ENCODE measurements around the gene BRD3. TPM values are rescaled to one million over a fixed set of nuclear protein-coding genes. Genes with fewer than 3 reads are reported as not detected.
"Not testable (repeated sequence)": the region's sequence is repeated elsewhere in the genome, so short reads cannot be mapped to it uniquely, and the experiment has no call there.

The BRD3 gene
- total RNA-seq, 1 donor from 2014 or later, result 128 TPM

- peaks cover 16% of the 10 kb centered on the region for H3K9me3 Mint-ChIP-seq (ENCODE audit: unreplicated experiment)
- H3K36me3 Mint-ChIP-seq (ENCODE audit: unreplicated experiment), result no peaks in the 10 kb centered on the region
- H3K4me1 Mint-ChIP-seq (ENCODE audit: low read depth, unreplicated experiment), result peaks cover 36% of the 10 kb centered on the region
- H3K4me3 Mint-ChIP-seq (ENCODE audit: unreplicated experiment), result peak overlapping the region; percentile 91
- H3K27ac Mint-ChIP-seq (ENCODE audit: unreplicated experiment), result peak overlapping the region; percentile 90
- peaks cover 5% of the 10 kb centered on the region for H3K27me3 Mint-ChIP-seq (ENCODE audit: unreplicated experiment)
- no peak for TF ChIP-seq CTCF (IDR thresholded peaks at IDR 0.05; ENCODE audit: partially characterized antibody, unreplicated experiment)
- DNase-seq, result no peak
Measured at GRCh38 chr9:133990366-133991213, 77.2 kb downstream of the BRD3 start.

DNA sequence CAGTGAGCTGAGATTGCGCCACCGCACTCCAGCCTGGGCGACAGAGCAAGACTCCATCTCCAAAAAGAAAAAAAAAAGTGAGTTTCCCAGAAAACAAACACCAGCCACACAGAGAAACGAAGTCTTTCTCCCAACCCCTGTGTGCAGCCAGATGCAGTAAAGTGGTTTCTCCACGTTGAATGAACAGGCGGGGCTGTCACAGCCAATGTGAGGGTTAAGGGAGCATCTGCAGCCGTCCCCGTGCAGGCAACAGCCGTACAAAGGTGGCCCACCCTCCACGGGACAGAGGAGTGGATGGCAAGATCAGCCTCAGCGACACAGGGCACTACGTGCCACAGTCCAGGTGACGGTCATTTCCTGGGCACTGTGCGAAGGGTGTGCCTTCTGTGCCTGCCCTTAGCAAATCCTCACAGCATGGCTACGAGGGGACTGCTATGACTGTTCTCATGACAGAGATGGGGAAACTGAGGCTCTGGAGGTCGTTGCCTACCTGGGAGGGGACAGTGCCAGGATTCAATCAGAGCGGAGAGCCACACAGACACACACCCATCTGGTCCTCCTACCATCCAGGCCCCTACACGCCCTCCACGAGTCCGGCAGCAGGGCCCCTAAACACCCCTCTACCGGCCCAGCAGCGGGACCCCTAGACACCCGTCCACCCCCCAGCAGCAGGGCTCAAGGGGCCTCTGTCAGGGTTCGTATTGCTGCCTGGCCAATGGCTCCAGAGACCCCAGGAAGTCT, 78.0 kb downstream of the BRD3 start:
- peaks cover 17% of the 10 kb centered on the region for H3K9me3 Mint-ChIP-seq (ENCODE audit: unreplicated experiment)
- H3K27ac Mint-ChIP-seq (ENCODE audit: unreplicated experiment), result peak overlapping the region; percentile 72
- H3K4me1 Mint-ChIP-seq (ENCODE audit: low read depth, unreplicated experiment), result peaks cover 39% of the 10 kb centered on the region
- no peak for DNase-seq
- no peaks in the 10 kb centered on the region for H3K36me3 Mint-ChIP-seq (ENCODE audit: unreplicated experiment)
- TF ChIP-seq CTCF (IDR thresholded peaks at IDR 0.05; ENCODE audit: partially characterized antibody, unreplicated experiment), result no peak
- H3K4me3 Mint-ChIP-seq (ENCODE audit: unreplicated experiment), result peak overlapping the region; percentile 91
- H3K27me3 Mint-ChIP-seq (ENCODE audit: unreplicated experiment), result peaks cover 5% of the 10 kb centered on the region

DNA sequence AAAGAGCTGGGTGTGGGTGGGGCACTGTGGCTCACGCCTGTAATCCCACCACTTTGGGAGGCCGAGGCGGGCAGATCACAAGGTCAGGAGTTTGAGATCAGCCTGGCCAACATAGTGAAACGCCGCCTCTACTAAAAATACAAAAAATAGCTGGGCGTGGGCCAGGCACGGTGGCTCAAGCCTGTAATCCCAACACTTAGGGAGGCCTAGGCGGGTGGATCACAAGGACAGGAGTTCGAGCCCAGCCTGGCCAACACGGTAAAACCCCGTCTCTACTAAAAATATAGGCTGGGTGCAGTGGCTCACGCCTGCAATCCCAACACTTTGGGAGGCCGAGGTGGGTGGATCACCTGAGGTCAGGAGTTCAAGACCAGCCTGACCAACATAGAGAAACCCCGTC, 79.1 kb downstream of the BRD3 start:
- H3K9me3 Mint-ChIP-seq (ENCODE audit: unreplicated experiment), result peaks cover 21% of the 10 kb centered on the region
- not testable (repeated sequence) for H3K36me3 Mint-ChIP-seq (ENCODE audit: unreplicated experiment); H3K27me3 Mint-ChIP-seq (ENCODE audit: unreplicated experiment); H3K27ac Mint-ChIP-seq (ENCODE audit: unreplicated experiment); DNase-seq
- peak overlapping the region; percentile 79 for H3K4me3 Mint-ChIP-seq (ENCODE audit: unreplicated experiment)
- peaks cover 36% of the 10 kb centered on the region for H3K4me1 Mint-ChIP-seq (ENCODE audit: low read depth, unreplicated experiment)

DNA sequence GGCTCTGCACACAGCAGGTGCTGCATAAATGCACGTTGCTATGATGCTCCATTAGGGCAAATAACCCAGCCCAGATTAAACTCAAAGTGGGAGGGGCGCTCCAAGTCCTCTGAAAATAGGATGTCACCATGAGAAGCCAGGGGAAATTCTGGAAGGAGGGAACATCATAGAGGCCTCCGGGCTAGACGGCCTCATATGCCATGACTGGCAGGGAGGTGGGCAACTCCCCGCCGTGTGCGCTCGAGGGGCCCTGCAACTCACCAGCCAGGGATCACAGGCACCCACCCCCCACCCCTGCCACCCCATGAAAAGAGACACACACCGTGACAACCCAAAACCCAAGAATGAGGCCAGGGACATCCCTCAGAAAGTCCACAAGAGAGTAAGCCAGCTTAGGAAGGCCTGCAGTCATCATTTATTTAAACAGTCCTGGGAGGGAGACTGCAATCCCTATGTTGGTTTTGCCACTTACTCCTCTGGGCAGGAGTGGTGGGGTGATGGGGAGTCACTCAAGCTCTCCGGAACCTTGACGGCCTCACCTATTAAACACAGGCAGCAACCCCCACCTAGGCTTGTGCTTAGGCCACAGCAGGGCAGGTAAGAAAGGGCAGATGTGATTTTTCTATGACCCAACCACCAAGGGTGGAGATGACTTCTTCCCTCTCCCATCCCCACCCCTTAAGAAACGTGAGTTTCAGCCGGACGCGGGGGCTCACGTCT, 79.7 kb downstream of the BRD3 start:
- Mint-ChIP-seq H3K36me3 (ENCODE audit: unreplicated experiment) (no peaks in the 10 kb centered on the region), H3K9me3 (ENCODE audit: unreplicated experiment) (peaks cover 24% of the 10 kb centered on the region), H3K27ac (ENCODE audit: unreplicated experiment) (peak overlapping the region; percentile 79), H3K27me3 (ENCODE audit: unreplicated experiment) (peaks cover 10% of the 10 kb centered on the region), H3K4me1 (ENCODE audit: low read depth, unreplicated experiment) (peaks cover 41% of the 10 kb centered on the region), H3K4me3 (ENCODE audit: unreplicated experiment) (peak overlapping the region; percentile 79)
- no peak for TF ChIP-seq CTCF (IDR thresholded peaks at IDR 0.05; ENCODE audit: partially characterized antibody, unreplicated experiment)
- DNase-seq, result no peak

- TF ChIP-seq CTCF (IDR thresholded peaks at IDR 0.05; ENCODE audit: partially characterized antibody, unreplicated experiment), result no peak
- Mint-ChIP-seq H3K9me3 (ENCODE audit: unreplicated experiment) (peaks cover 27% of the 10 kb centered on the region), H3K27ac (ENCODE audit: unreplicated experiment) (peak overlapping the region; percentile 94), H3K4me3 (ENCODE audit: unreplicated experiment) (peak overlapping the region; percentile 81), H3K36me3 (ENCODE audit: unreplicated experiment) (no peaks in the 10 kb centered on the region), H3K27me3 (ENCODE audit: unreplicated experiment) (peaks cover 13% of the 10 kb centered on the region), H3K4me1 (ENCODE audit: low read depth, unreplicated experiment) (peaks cover 48% of the 10 kb centered on the region)
- no peak for DNase-seq
Measured at GRCh38 chr9:133987446-133987788, 80.4 kb downstream of the BRD3 start.

Data from glutamatergic neuron (in vitro differentiated cells).